Measurements from ENCODE around the gene RFX5. TPM values are rescaled to one million over a fixed set of nuclear protein-coding genes. Genes with fewer than 3 reads are reported as not detected.
A peak's percentile ranks its signal among the peaks of the same experiment; 100 is the strongest.

The RFX5 gene
- total and polyA plus RNA-seq, 9 of the 15 experiments (the other 6 are each of a cell fraction or from before 2014, with no cell fraction given): 3.8 to 48.2 (median 32.2) TPM

DNA sequence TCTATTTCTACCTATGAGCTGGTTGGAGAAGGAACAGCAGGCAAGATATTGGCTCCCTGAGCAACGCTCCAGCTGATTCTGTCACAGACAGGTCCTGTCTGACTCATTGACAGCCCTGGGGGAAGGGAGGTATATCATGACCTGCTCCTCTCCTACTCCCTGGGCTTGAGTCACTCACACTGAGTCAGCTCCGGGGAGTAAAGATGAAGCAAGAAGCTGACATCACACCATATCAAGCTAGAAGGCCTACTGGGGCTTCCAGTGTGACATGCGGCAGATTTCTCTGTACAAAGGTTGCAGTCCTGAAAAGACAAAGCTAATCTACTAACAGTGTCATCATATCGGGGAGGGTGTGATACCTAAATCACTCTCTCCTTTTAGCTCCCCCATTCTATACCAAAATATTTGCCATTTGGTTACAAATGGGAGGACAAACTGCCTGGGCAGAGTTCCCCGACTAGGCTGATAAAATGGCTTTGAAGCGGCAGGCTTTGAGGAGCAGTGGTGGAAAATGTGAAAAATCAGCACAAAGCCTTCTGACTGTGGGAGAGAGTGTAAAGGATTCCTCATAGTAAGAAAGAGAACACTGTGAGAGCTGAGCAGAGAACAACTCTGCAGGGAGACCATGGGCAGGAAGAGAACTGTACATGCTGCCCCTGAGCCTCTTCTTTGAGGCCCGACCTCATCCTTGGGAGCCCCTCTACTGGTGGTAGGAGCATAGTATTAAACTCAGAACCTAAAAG is 35.3 kb downstream of the RFX5 start (continued):
- TF ChIP-seq, protein P1, sequence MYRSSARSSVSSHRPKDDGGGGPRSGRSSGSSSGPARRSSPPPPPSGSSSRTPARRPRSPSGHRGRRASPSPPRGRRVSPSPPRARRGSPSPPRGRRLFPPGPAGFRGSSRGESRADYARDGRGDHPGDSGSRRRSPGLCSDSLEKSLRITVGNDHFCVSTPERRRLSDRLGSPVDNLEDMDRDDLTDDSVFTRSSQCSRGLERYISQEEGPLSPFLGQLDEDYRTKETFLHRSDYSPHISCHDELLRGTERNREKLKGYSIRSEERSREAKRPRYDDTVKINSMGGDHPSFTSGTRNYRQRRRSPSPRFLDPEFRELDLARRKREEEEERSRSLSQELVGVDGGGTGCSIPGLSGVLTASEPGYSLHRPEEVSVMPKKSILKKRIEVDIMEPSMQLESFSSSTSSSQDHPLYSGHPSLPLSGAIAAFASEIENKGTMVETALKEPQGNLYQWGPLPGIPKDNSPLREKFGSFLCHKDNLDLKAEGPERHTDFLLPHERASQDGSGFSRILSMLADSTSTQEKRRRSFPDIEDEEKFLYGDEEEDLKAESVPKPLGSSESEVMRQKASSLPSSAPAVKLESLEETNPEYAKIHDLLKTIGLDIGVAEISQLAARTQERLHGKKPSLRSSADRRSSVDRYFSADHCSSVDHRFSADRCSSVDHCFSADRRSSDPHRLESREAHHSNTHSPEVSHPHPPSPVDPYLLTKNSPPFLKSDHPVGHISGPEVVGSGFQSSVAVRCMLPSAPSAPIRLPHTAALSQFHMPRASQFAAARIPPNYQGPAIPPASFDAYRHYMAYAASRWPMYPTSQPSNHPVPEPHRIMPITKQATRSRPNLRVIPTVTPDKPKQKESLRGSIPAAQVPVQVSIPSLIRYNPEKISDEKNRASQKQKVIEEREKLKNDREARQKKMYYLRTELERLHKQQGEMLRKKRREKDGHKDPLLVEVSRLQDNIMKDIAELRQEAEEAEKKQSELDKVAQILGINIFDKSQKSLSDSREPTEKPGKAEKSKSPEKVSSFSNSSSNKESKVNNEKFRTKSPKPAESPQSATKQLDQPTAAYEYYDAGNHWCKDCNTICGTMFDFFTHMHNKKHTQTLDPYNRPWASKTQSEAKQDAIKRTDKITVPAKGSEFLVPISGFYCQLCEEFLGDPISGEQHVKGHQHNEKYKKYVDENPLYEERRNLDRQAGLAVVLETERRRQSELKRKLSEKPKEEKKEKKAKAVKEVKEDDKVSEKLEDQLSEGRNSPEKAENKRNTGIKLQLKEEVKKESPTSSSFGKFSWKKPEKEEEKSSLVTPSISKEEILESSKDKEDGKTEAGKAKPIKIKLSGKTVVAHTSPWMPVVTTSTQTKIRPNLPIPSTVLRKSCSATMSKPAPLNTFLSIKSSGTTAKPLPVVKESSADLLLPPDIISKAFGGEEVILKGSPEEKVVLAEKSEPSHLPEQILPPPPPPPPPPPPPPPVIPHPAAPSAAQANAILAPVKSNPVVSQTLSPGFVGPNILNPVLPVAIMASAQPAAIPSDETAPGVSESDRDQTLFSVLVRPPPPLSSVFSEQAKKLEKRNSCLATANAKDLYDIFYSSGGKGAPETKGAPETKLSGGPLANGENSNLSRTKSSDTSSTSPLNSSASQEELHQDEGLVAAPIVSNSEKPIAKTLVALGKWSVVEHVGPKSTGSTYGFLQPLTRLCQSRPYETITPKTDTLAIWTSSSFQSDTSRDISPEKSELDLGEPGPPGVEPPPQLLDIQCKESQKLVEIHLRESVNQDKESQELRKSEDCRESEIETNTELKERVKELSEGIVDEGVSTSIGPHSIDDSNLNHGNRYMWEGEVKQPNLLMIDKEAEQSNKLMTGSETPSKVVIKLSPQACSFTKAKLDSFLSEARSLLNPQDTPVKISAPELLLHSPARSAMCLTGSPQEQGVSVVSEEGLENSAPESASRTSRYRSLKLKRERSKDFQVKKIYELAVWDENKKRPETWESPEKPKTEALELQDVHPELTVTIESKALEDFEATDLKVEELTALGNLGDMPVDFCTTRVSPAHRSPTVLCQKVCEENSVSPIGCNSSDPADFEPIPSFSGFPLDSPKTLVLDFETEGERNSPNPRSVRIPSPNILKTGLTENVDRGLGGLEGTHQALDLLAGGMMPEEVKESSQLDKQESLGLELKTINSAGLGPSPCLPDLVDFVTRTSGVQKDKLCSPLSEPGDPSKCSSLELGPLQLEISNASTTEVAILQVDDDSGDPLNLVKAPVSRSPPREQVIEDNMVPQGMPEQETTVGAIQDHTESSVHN (IDR thresholded peaks at IDR 0.05; ENCODE audit: borderline replicate concordance in 1 of 2, low read depth in 1 of 2): peak in 1 of 2 experiments; percentile 100; a peak in 2 of 4 replicates
- TF ChIP-seq TEAD1 (CRISPR knock-in tag; IDR thresholded peaks at IDR 0.05): peak in 1 of 2 experiments; percentile 62; a peak in 1 of 4 replicates
- TF ChIP-seq NR3C1 (CRISPR knock-in tag; IDR thresholded peaks at IDR 0.05): no peak
- TF ChIP-seq, protein P2, sequence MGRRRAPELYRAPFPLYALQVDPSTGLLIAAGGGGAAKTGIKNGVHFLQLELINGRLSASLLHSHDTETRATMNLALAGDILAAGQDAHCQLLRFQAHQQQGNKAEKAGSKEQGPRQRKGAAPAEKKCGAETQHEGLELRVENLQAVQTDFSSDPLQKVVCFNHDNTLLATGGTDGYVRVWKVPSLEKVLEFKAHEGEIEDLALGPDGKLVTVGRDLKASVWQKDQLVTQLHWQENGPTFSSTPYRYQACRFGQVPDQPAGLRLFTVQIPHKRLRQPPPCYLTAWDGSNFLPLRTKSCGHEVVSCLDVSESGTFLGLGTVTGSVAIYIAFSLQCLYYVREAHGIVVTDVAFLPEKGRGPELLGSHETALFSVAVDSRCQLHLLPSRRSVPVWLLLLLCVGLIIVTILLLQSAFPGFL (CRISPR knock-in tag; IDR thresholded peaks at IDR 0.05): no peak
- TF ChIP-seq, protein P3, sequence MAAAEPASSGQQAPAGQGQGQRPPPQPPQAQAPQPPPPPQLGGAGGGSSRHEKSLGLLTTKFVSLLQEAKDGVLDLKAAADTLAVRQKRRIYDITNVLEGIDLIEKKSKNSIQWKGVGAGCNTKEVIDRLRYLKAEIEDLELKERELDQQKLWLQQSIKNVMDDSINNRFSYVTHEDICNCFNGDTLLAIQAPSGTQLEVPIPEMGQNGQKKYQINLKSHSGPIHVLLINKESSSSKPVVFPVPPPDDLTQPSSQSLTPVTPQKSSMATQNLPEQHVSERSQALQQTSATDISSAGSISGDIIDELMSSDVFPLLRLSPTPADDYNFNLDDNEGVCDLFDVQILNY (CRISPR knock-in tag; IDR thresholded peaks at IDR 0.05): no peak
- no peak for TF ChIP-seq TARDBP (IDR thresholded peaks at IDR 0.05)
- no peak; the same call in 1 of the 2 replicates for TF ChIP-seq POLR2A (conservative IDR thresholded peaks at IDR 0.05)
- TF ChIP-seq SMC3 (conservative IDR thresholded peaks at IDR 0.05; ENCODE audit: insufficient read depth, low read depth, low read length): 0 out of 2 replicates have a peak, but pooled peaks have one; percentile 6
- TF ChIP-seq ZBED1 (IDR thresholded peaks at IDR 0.05): peak; percentile 84
- no peak for TF ChIP-seq SREBF2 (CRISPR knock-in tag; IDR thresholded peaks at IDR 0.05)
- peak; percentile 76 for TF ChIP-seq RFX1 (IDR thresholded peaks at IDR 0.05)
- TF ChIP-seq, protein P4, sequence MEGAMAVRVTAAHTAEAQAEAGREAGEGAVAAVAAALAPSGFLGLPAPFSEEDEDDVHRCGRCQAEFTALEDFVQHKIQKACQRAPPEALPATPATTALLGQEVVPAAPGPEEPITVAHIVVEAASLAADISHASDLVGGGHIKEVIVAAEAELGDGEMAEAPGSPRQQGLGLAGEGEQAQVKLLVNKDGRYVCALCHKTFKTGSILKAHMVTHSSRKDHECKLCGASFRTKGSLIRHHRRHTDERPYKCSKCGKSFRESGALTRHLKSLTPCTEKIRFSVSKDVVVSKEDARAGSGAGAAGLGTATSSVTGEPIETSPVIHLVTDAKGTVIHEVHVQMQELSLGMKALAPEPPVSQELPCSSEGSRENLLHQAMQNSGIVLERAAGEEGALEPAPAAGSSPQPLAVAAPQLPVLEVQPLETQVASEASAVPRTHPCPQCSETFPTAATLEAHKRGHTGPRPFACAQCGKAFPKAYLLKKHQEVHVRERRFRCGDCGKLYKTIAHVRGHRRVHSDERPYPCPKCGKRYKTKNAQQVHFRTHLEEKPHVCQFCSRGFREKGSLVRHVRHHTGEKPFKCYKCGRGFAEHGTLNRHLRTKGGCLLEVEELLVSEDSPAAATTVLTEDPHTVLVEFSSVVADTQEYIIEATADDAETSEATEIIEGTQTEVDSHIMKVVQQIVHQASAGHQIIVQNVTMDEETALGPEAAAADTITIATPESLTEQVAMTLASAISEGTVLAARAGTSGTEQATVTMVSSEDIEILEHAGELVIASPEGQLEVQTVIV (CRISPR knock-in tag; IDR thresholded peaks at IDR 0.05; ENCODE audit: borderline replicate concordance): peak; percentile 50; the same call in 1 of the 2 replicates
- TF ChIP-seq FOXJ3 (CRISPR knock-in tag; IDR thresholded peaks at IDR 0.05): no peak
- TF ChIP-seq, protein P5, sequence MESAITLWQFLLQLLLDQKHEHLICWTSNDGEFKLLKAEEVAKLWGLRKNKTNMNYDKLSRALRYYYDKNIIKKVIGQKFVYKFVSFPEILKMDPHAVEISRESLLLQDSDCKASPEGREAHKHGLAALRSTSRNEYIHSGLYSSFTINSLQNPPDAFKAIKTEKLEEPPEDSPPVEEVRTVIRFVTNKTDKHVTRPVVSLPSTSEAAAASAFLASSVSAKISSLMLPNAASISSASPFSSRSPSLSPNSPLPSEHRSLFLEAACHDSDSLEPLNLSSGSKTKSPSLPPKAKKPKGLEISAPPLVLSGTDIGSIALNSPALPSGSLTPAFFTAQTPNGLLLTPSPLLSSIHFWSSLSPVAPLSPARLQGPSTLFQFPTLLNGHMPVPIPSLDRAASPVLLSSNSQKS (CRISPR knock-in tag; IDR thresholded peaks at IDR 0.05): no peak

Measured in K562 (cell line).